IMR-90 (cell line): ENCODE measurements around the gene MACIR. TPM values are rescaled to one million over a fixed set of nuclear protein-coding genes. Genes with fewer than 3 reads are reported as not detected.

Source experiments
- ATAC-seq: fragments of 200-7000 bp; cut with Tn5 transposase; 2 replicates; pipeline ENCODE4 v1.9.1; 2020; ENCODE audit warnings: low read depth, mild to moderate bottlenecking, moderate library complexity
- BruUV-seq: library from RNA; stranded (reverse); fragments of 400-500 nt; replicated peaks from 2 replicates; lab custom pipeline; 2021; lab: Mats Ljungman, UMichigan
- CTCF ChIA-PET: fragments of 300-600 bp; formaldehyde crosslinking; extraction: SDS; loops from one replicate; lab custom pipeline; 2021; ENCODE audit warnings: antibody characterized with exemption; lab: Yijun Ruan, JAX
- POLR2A ChIA-PET: fragments of 300-600 bp; sonication (Branson Sonifier 250); formaldehyde crosslinking; loops from one replicate; lab custom pipeline; 2022; ENCODE audit warnings: antibody characterized with exemption; ENCODE audit not compliant: unreplicated experiment; lab: Charles Lee
- DNase-seq: peaks from one replicate; pipeline ENCODE4 v3.0.0; 2013
- H2AFZ ChIP-seq: replicated peaks from 2 replicates; pipeline ENCODE3; 2013; ENCODE audit warnings: low read length, mild to moderate bottlenecking; ENCODE audit not compliant: poor library complexity
- H2AK5ac ChIP-seq: 2 replicates; pipeline ENCODE4 v1.6.1; 2013; ENCODE audit warnings: low read depth, low read length, inconsistent platforms
- H2AK9ac ChIP-seq: replicated peaks from 2 replicates; pipeline ENCODE3; 2013; ENCODE audit warnings: mild to moderate bottlenecking, low read depth, low read length, moderate library complexity; ENCODE audit not compliant: poor library complexity
- H2BK120ac ChIP-seq: 2 replicates; pipeline ENCODE4 v1.6.1; 2013; ENCODE audit warnings: low read depth, low read length, inconsistent platforms
- H2BK15ac ChIP-seq: 3 replicates; pipeline ENCODE4 v1.6.1; 2013; ENCODE audit warnings: low read depth, low read length, inconsistent platforms
- H2BK20ac ChIP-seq: 2 replicates; pipeline ENCODE4 v1.6.1; 2013; ENCODE audit warnings: low read depth, mild to moderate bottlenecking, inconsistent platforms, low read length, moderate library complexity
- H2BK5ac ChIP-seq: 2 replicates; pipeline ENCODE4 v1.6.1; 2013; ENCODE audit warnings: mild to moderate bottlenecking, low read depth, low read length, inconsistent platforms; ENCODE audit not compliant: poor library complexity, severe bottlenecking
- H3K14ac ChIP-seq: replicated peaks from 2 replicates; pipeline ENCODE4 v1.6.1; 2013; ENCODE audit warnings: low read depth, low read length, inconsistent platforms
- H3K18ac ChIP-seq: 2 replicates; pipeline ENCODE4 v1.6.1; 2013; ENCODE audit warnings: low read depth, low read length, control low read depth
- H3K23ac ChIP-seq: 2 replicates; pipeline ENCODE4 v1.6.1; 2013; ENCODE audit warnings: low read depth, low read length, inconsistent platforms
- H3K27ac ChIP-seq: 2 replicates; pipeline ENCODE4 v1.5.1; 2013; ENCODE audit warnings: mild to moderate bottlenecking, control low read depth, low read length; ENCODE audit not compliant: insufficient read depth
- H3K27me3 ChIP-seq: 2 replicates; pipeline ENCODE4 v1.6.1; 2013; ENCODE audit warnings: low read length; ENCODE audit not compliant: control insufficient read depth, insufficient read depth
- H3K36me3 ChIP-seq: 2 replicates; pipeline ENCODE4 v1.6.1; 2013; ENCODE audit warnings: low read length, mixed read lengths; ENCODE audit not compliant: control insufficient read depth, insufficient read depth
- H3K4ac ChIP-seq: 2 replicates; pipeline ENCODE4 v1.6.1; 2013; ENCODE audit warnings: low read depth, low read length, inconsistent platforms
- H3K4me1 ChIP-seq: 2 replicates; pipeline ENCODE4 v1.6.1; 2013; ENCODE audit warnings: low read length, mixed read lengths; ENCODE audit not compliant: control insufficient read depth, insufficient read depth
- H3K4me2 ChIP-seq: 2 replicates; pipeline ENCODE4 v1.6.1; 2013; ENCODE audit warnings: low read depth, mild to moderate bottlenecking, control low read depth, low read length, moderate library complexity
- H3K4me3 ChIP-seq: 2 replicates; pipeline ENCODE4 v1.5.1; 2013; ENCODE audit warnings: low read depth, mild to moderate bottlenecking, control low read depth, low read length, moderate library complexity; ENCODE audit not compliant: insufficient read depth
- H3K56ac ChIP-seq: 2 replicates; pipeline ENCODE4 v1.6.1; 2013; ENCODE audit warnings: low read length, inconsistent platforms; ENCODE audit not compliant: insufficient read depth; ENCODE audit errors: extremely low read depth
- H3K79me1 ChIP-seq, 2 experiments: 2 replicates each; pipeline ENCODE4 v1.6.1; 2013; ENCODE audit warnings: low read length in 2 of 2, inconsistent platforms in 1 of 2, low read depth in 1 of 2
- H3K9ac ChIP-seq: 2 replicates; pipeline ENCODE4 v1.6.1; 2013; ENCODE audit warnings: low read depth, low read length, control low read depth
- H3K9me1 ChIP-seq: 2 replicates; pipeline ENCODE4 v1.6.1; 2013; ENCODE audit warnings: low read length, inconsistent platforms; ENCODE audit not compliant: insufficient read depth
- H3K9me3 ChIP-seq: 2 replicates; pipeline ENCODE4 v1.6.1; 2013; ENCODE audit warnings: low read length; ENCODE audit not compliant: control insufficient read depth, insufficient read depth
- H4K20me1 ChIP-seq: 2 replicates; pipeline ENCODE4 v1.6.1; 2013; ENCODE audit warnings: low read length, inconsistent platforms; ENCODE audit not compliant: insufficient read depth
- H4K5ac ChIP-seq: 2 replicates; pipeline ENCODE4 v1.6.1; 2013; ENCODE audit warnings: mild to moderate bottlenecking, low read depth, low read length, control low read depth
- H4K8ac ChIP-seq, 2 experiments: 2 replicates each; pipeline ENCODE4 v1.6.1; 2013; ENCODE audit warnings: low read depth in 2 of 2, low read length in 2 of 2, control low read depth in 1 of 2, inconsistent platforms in 1 of 2
- H4K91ac ChIP-seq: 2 replicates; pipeline ENCODE4 v1.6.1; 2013; ENCODE audit warnings: low read depth, low read length, inconsistent platforms; ENCODE audit not compliant: insufficient read depth
- CEBPB ChIP-seq: IDR thresholded peaks from 2 replicates; pipeline ENCODE4 v1.6.1; 2012; ENCODE audit warnings: low read depth, low read length, improper control_type of control experiment
- CHD1 ChIP-seq: IDR thresholded peaks from 2 replicates; pipeline ENCODE4 v1.6.1; 2012; ENCODE audit warnings: low read depth, low read length, improper control_type of control experiment
- CTCF ChIP-seq: conservative IDR thresholded peaks from 2 replicates; pipeline ENCODE4 v1.5.1; 2012; ENCODE audit warnings: mild to moderate bottlenecking, low read depth, low read length, improper control_type of control experiment
- ELK1 ChIP-seq: fragments of 150-350 bp; IDR thresholded peaks from 2 replicates; pipeline ENCODE4 v1.6.1; 2016; ENCODE audit warnings: low read depth, mild to moderate bottlenecking, low read length, moderate library complexity, borderline replicate concordance
- MAZ ChIP-seq: IDR thresholded peaks from 2 replicates; pipeline ENCODE4 v1.6.1; 2012; ENCODE audit warnings: low read depth, mild to moderate bottlenecking, low read length, improper control_type of control experiment, moderate library complexity, borderline replicate concordance
- NFE2L2 ChIP-seq: fragments of 150-350 bp; IDR thresholded peaks from 2 replicates; pipeline ENCODE4 v1.6.1; 2016; ENCODE audit warnings: low read depth, mild to moderate bottlenecking, low read length
- RCOR1 ChIP-seq: IDR thresholded peaks from 2 replicates; pipeline ENCODE4 v1.6.1; 2012; ENCODE audit warnings: mild to moderate bottlenecking, low read length, improper control_type of control experiment; ENCODE audit not compliant: insufficient replicate concordance
- USF2 ChIP-seq: fragments of 150-350 bp; IDR thresholded peaks from 2 replicates; pipeline ENCODE4 v1.6.1; 2017; ENCODE audit warnings: mild to moderate bottlenecking, antibody characterized with exemption, low read length, low read depth
- dilution Hi-C: fragments of 300-500 bp; cut with HindIII; formaldehyde crosslinking; loops from one replicate; pipeline ENCODE4 v1.14.3; 2018; ENCODE audit warnings: low sequenced_read_pairs; ENCODE audit not compliant: unreplicated experiment
- in situ Hi-C: fragments of 300-500 bp; cut with MboI; formaldehyde crosslinking; loops from 3 replicates; pipeline ENCODE4 v1.14.3; 2019; ENCODE audit warnings: low sequenced_read_pairs, inconsistent platforms, mixed read lengths
- intact Hi-C: fragments of 100-400 bp; cut with micrococcal nuclease; formaldehyde crosslinking; loops from 2 replicates; pipeline ENCODE4 v1.10.0; 2022
- polyA plus RNA-seq, 3 experiments: library from polyadenylated mRNA; depleted of rRNA; stranded (reverse); fragments of >200 nt; gene quantifications; 2 replicates each; pipeline ENCODE4 v1.2.3, GENCODE V29; 2012; ENCODE audit warnings: low replicate concordance in 1 of 3
- total RNA-seq: library from RNA; depleted of rRNA; stranded (reverse); fragments of >200 nt; gene quantifications from 2 replicates; pipeline ENCODE4 v1.2.3, GENCODE V29; 2012

Gene MACIR
- total and polyA plus RNA-seq, 2 of the 4 experiments (the other 2 are of a cell fraction) = 11.1 to 21.3 TPM

GRCh38 chr5:103209065-103209464, 49.5 kb upstream of the MACIR start:
- Histone ChIP-seq H3K4me1 (peaks cover 4% of the 10 kb centered on the region; the same call in 1 of the 2 replicates), H3K9me3 (no peaks in the 10 kb centered on the region), H3K4me3 (no peak overlapping the region), H4K8ac (no peak overlapping the region), H2BK120ac (no peak overlapping the region), H3K23ac (no peak overlapping the region), H3K56ac (no peak overlapping the region), H2BK15ac (no peak overlapping the region), H3K36me3 (no peaks in the 10 kb centered on the region), H3K4ac (no peak overlapping the region), H2AFZ (no peak overlapping the region), H3K4me2 (no peak overlapping the region), H3K9me1 (peaks cover 3% of the 10 kb centered on the region; the same call in 1 of the 2 replicates), H3K14ac (no peak overlapping the region), H3K9ac (no peak overlapping the region), H2AK5ac (no peak overlapping the region), H4K5ac (no peak overlapping the region), H4K91ac (no peak overlapping the region), H3K79me1 (no peaks in the 10 kb centered on the region), H3K27ac (no peak overlapping the region), H4K20me1 (no peaks in the 10 kb centered on the region), H2BK5ac (no peak overlapping the region), H2BK20ac (no peak overlapping the region), H2AK9ac (no peak overlapping the region), H3K27me3 (no peaks in the 10 kb centered on the region), H3K18ac (no peak overlapping the region)
- ATAC-seq (no peak), DNase-seq (no peak)
- in situ Hi-C loops (no loop called here), intact Hi-C loops (no loop called here), dilution Hi-C loops (no loop called here)
- TF ChIP-seq CTCF (no peak), CHD1 (no peak), CEBPB (no peak), ELK1 (no peak), USF2 (no peak), RCOR1 (no peak), MAZ (no peak), NFE2L2 (no peak)
- CTCF ChIA-PET = no interaction called here
- no TSS peak for BruUV-seq
- POLR2A ChIA-PET = interaction anchor here (0.6 kb wide), 1 partner anchor 83 kb away, joined by 13 read pairs; no protein-coding TSS in a partner anchor
